Body of pancreas (tissue), 4 donors: ENCODE results near the gene CYB561.

Source experiments
- CTCF ChIP-seq, 7 experiments: fragments of 450-650 bp in 4 of 7; fragments of 200-600 bp in 3 of 7; sonication (generic) in 3 of 7; IDR thresholded peaks; one replicate each; pipeline ENCODE4 v1.5.1; 2016 to 2019; ENCODE audit warnings: antibody characterized with exemption in 7 of 7
- POLR2A ChIP-seq, 3 donors: fragments of 450-650 bp; IDR thresholded peaks; one replicate each; pipeline ENCODE4 v1.6.1; 2016; ENCODE audit warnings: antibody characterized with exemption in 3 of 3, mild to moderate bottlenecking in 2 of 3

GRCh38 chr17:63463771-63464170, 17.7 kb upstream of the CYB561 start:
- TF ChIP-seq CTCF (IDR thresholded peaks at IDR 0.05) (no peak), POLR2A (IDR thresholded peaks at IDR 0.05) (no peak)
